PC-3 (cell line): ENCODE results near the gene SET. TPM values are rescaled to one million over a fixed set of nuclear protein-coding genes. Genes with fewer than 3 reads are reported as not detected.

Experiments
- ATAC-seq: fragments of 200-7000 bp; cut with Tn5 transposase; 2 replicates; pipeline ENCODE4 v1.9.1; 2020; ENCODE audit warnings: mild to moderate bottlenecking, moderate library complexity
- BruUV-seq: library from RNA; stranded (reverse); fragments of 400-500 nt; replicated peaks from 2 replicates; lab custom pipeline; 2021; lab: Mats Ljungman, UMichigan
- CTCF ChIA-PET: fragments of 300-600 bp; sonication (Branson Sonifier 250); formaldehyde crosslinking; loops from one replicate; lab custom pipeline; 2022; ENCODE audit warnings: antibody characterized with exemption; lab: Charles Lee
- POLR2A ChIA-PET: fragments of 300-600 bp; sonication (Branson Sonifier 250); formaldehyde crosslinking; loops from one replicate; lab custom pipeline; 2022; ENCODE audit warnings: antibody characterized with exemption; ENCODE audit not compliant: unreplicated experiment; lab: Charles Lee
- DNase-seq: peaks from one replicate; pipeline ENCODE4 v3.0.0-alpha.2; 2015
- H2AFZ ChIP-seq: fragments of 300-600 bp; sonication (generic); 2 replicates; pipeline ENCODE4 v1.6.0; 2016; ENCODE audit warnings: antibody characterized with exemption, low read length
- H3F3A ChIP-seq: fragments of 300-600 bp; sonication (generic); one replicate; pipeline ENCODE4 v1.6.0; 2017; ENCODE audit warnings: antibody characterized with exemption, low read length, control low read depth, mild to moderate bottlenecking; ENCODE audit not compliant: unreplicated experiment
- H3K27ac ChIP-seq: fragments of 300-600 bp; sonication (generic); 2 replicates; pipeline ENCODE4 v1.5.1; 2016; ENCODE audit warnings: mild to moderate bottlenecking, low read length
- H3K27me3 ChIP-seq: fragments of 300-600 bp; sonication (generic); 2 replicates; pipeline ENCODE4 v1.6.1; 2016; ENCODE audit warnings: low read length, mixed read lengths
- H3K36me3 ChIP-seq: fragments of 300-600 bp; sonication (generic); 2 replicates; pipeline ENCODE4 v1.6.1; 2016; ENCODE audit warnings: low read depth, mixed run types, low read length, mixed read lengths
- H3K4me1 ChIP-seq: fragments of 300-600 bp; sonication (generic); 2 replicates; pipeline ENCODE4 v1.5.1; 2016; ENCODE audit warnings: low read length; ENCODE audit not compliant: insufficient read depth
- H3K4me2 ChIP-seq: fragments of 300-600 bp; sonication (generic); 2 replicates; pipeline ENCODE4 v1.6.0; 2016; ENCODE audit warnings: low read length
- H3K4me3 ChIP-seq: fragments of 300-600 bp; sonication (generic); 2 replicates; pipeline ENCODE4 v1.5.1; 2016; ENCODE audit warnings: mild to moderate bottlenecking, low read length, mixed read lengths
- H3K79me2 ChIP-seq: fragments of 300-600 bp; sonication (generic); 2 replicates; pipeline ENCODE4 v1.6.1; 2017; ENCODE audit warnings: low read length, mixed read lengths
- H3K9ac ChIP-seq: fragments of 300-600 bp; sonication (generic); 2 replicates; pipeline ENCODE4 v1.6.0; 2016; ENCODE audit warnings: mild to moderate bottlenecking, low read length
- H3K9me2 ChIP-seq: fragments of 300-600 bp; sonication (generic); replicated peaks from 2 replicates; pipeline ENCODE4 v1.6.1; 2016; ENCODE audit warnings: mixed run types, low read length, mixed read lengths
- H3K9me3 ChIP-seq: fragments of 300-600 bp; sonication (generic); 2 replicates; pipeline ENCODE4 v1.6.1; 2016; ENCODE audit warnings: low read length, mixed read lengths
- H4K20me1 ChIP-seq: fragments of 300-600 bp; sonication (generic); 2 replicates; pipeline ENCODE4 v1.6.1; 2016; ENCODE audit warnings: low read length, mixed read lengths
- CTCF ChIP-seq: fragments of 300-600 bp; sonication (generic); conservative IDR thresholded peaks from 2 replicates; pipeline ENCODE4 v1.5.1; 2017; ENCODE audit warnings: antibody characterized with exemption, low read depth, mild to moderate bottlenecking, low read length
- EZH2 ChIP-seq: fragments of 300-600 bp; sonication (generic); IDR thresholded peaks from one replicate; pipeline ENCODE4 v1.6.1; 2017; ENCODE audit warnings: antibody characterized with exemption, mild to moderate bottlenecking, low read length; ENCODE audit not compliant: unreplicated experiment
- EZH2phosphoT487 ChIP-seq: fragments of 300-600 bp; sonication (generic); IDR thresholded peaks from 2 replicates; pipeline ENCODE4 v1.6.1; 2018; ENCODE audit warnings: mild to moderate bottlenecking, antibody characterized with exemption, low read length, borderline replicate concordance
- intact Hi-C: fragments of 100-400 bp; cut with micrococcal nuclease; formaldehyde crosslinking; loops from 2 replicates; pipeline ENCODE4 v1.9.0; 2023
- total RNA-seq: library from RNA; depleted of rRNA; stranded (reverse); fragments of >200 nt; gene quantifications from 2 replicates; pipeline ENCODE4 v1.2.3, GENCODE V29; 2014

The SET gene
- total RNA-seq, 1 experiment from 2014 or later: 647 TPM

GRCh38 chr9:128701227-128701854 is 12.3 kb downstream of the SET start:
- no peaks in the 10 kb centered on the region for H3K9me2 ChIP-seq
- H3K4me1 ChIP-seq: no peaks in the 10 kb centered on the region
- no peak for TF ChIP-seq EZH2phosphoT487
- no peak for TF ChIP-seq EZH2
- TF ChIP-seq CTCF: no peak
- no peak overlapping the region for H3K4me3 ChIP-seq
- no peak overlapping the region for H3K27ac ChIP-seq
- intact Hi-C loops: no loop called here
- DNase-seq (no peak), ATAC-seq (no peak)
- CTCF ChIA-PET: interaction anchor here (0.7 kb wide), 1 partner anchor 17 kb away, joined by 3 read pairs; no protein-coding TSS in a partner anchor
- H3K9me3 ChIP-seq: no peaks in the 10 kb centered on the region
- POLR2A ChIA-PET: no interaction called here
- H3F3A ChIP-seq: no peaks in the 10 kb centered on the region
- H4K20me1 ChIP-seq: no peaks in the 10 kb centered on the region
- H3K36me3 ChIP-seq: peaks cover 2% of the 10 kb centered on the region; the same call in 1 of the 2 replicates
- no peak overlapping the region for H3K9ac ChIP-seq
- no peak overlapping the region for H3K4me2 ChIP-seq
- no peaks in the 10 kb centered on the region for H3K27me3 ChIP-seq
- no peak overlapping the region for H2AFZ ChIP-seq
- H3K79me2 ChIP-seq: no peaks in the 10 kb centered on the region
- no TSS peak for BruUV-seq

- peak within 1 kb of the TSS; percentile 74 for H3K4me2 ChIP-seq
- DNase-seq (peak; percentile 79), ATAC-seq (peak; percentile 90)
- no peaks in the 10 kb centered on the region for H4K20me1 ChIP-seq
- TF ChIP-seq EZH2phosphoT487 (no peak), CTCF (peak; percentile 84)
- peak within 1 kb of the TSS; percentile 67 for H2AFZ ChIP-seq
- no peaks in the 10 kb centered on the region for H3K9me2 ChIP-seq
- ChIA-PET POLR2A (no interaction called here), CTCF (interaction anchor here (0.6 to 0.7 kb wide), 2 partner anchors 18 to 233 kb away, joined by 3 to 5 read pairs; no protein-coding TSS in a partner anchor)
- no peaks in the 10 kb centered on the region for H3K79me2 ChIP-seq
- no TSS peak for BruUV-seq
- intact Hi-C loops: no loop called here
- H3K27ac ChIP-seq: no peak within 1 kb of the TSS
- H3K4me1 ChIP-seq: no peaks in the 10 kb centered on the region
- no peaks in the 10 kb centered on the region for H3K9me3 ChIP-seq
- no peaks in the 10 kb centered on the region for H3K36me3 ChIP-seq
- peak within 1 kb of the TSS; percentile 78 for H3K9ac ChIP-seq
- peak within 1 kb of the TSS; percentile 83 for H3K4me3 ChIP-seq
- H3F3A ChIP-seq: no peaks in the 10 kb centered on the region
- H3K27me3 ChIP-seq: no peaks in the 10 kb centered on the region
These were observed 13.5 kb downstream of the SET start, which contains the start of gene PKN3 for GRCh38 chr9:128702445-128702948. Gene PKN3, plus strand, starts transcription at chr9:128702503. Its CDS starts 413 bp downstream, at chr9:128702916.
